ENCODE data around the gene SPAG9.
"Not testable (repeated sequence)": the region's sequence is repeated elsewhere in the genome, so short reads cannot be mapped to it uniquely, and the experiment has no call there.

SPAG9 gene

GRCh38 chr17:51085150-51085805 lies 35.4 kb downstream of the SPAG9 start:
- no peak for DNase-seq (ENCODE audit: low spot score)

- DNase-seq (ENCODE audit: low spot score), result no peak
These were observed 36.7 kb downstream of the SPAG9 start for GRCh38 chr17:51083981-51084380.

GRCh38 chr17:51083364-51083763 lies 37.3 kb downstream of the SPAG9 start:
- not testable (repeated sequence) for DNase-seq (ENCODE audit: low spot score)

GRCh38 chr17:51079049-51079448 lies 41.6 kb downstream of the SPAG9 start:
- DNase-seq (ENCODE audit: low spot score), result no peak

- no peak for DNase-seq (ENCODE audit: low spot score)
These were observed 42.6 kb downstream of the SPAG9 start for GRCh38 chr17:51078009-51078592.

GRCh38 chr17:51076821-51077220 lies 43.8 kb downstream of the SPAG9 start:
- no peak for DNase-seq (ENCODE audit: low spot score)

- no peak for DNase-seq (ENCODE audit: low spot score)
These were observed 49.1 kb downstream of the SPAG9 start for GRCh38 chr17:51071556-51071955.

- DNase-seq (ENCODE audit: low spot score), result peak; percentile 54
These were observed 55.2 kb downstream of the SPAG9 start for GRCh38 chr17:51065466-51065865.

GRCh38 chr17:51064061-51064735 lies 56.5 kb downstream of the SPAG9 start:
- no peak for DNase-seq (ENCODE audit: low spot score)

GRCh38 chr17:51060396-51060795 lies 60.3 kb downstream of the SPAG9 start:
- no peak for DNase-seq (ENCODE audit: low spot score)

- no peak for DNase-seq (ENCODE audit: low spot score)
These were observed 60.9 kb downstream of the SPAG9 start for GRCh38 chr17:51059781-51060180.

- no peak for DNase-seq (ENCODE audit: low spot score)
These were observed 63.1 kb downstream of the SPAG9 start for GRCh38 chr17:51057534-51057933.

- peak; percentile 65 for DNase-seq (ENCODE audit: low spot score)
These were observed 63.7 kb downstream of the SPAG9 start for GRCh38 chr17:51056813-51057510.

- DNase-seq (ENCODE audit: low spot score), result no peak
These were observed 65.9 kb downstream of the SPAG9 start for GRCh38 chr17:51054748-51055147.

GRCh38 chr17:51052235-51052634 lies 68.4 kb downstream of the SPAG9 start:
- DNase-seq (ENCODE audit: low spot score), result no peak

GRCh38 chr17:51050291-51051033 lies 70.2 kb downstream of the SPAG9 start:
- DNase-seq (ENCODE audit: low spot score), result no peak

- DNase-seq (ENCODE audit: low spot score), result peak; percentile 92
These were observed 73.9 kb downstream of the SPAG9 start for GRCh38 chr17:51046514-51047384.

GRCh38 chr17:51046046-51046445 lies 74.6 kb downstream of the SPAG9 start:
- no peak for DNase-seq (ENCODE audit: low spot score)

GRCh38 chr17:51045621-51046020 lies 75.0 kb downstream of the SPAG9 start:
- no peak for DNase-seq (ENCODE audit: low spot score)

- peak; percentile 56 for DNase-seq (ENCODE audit: low spot score)
These were observed 75.7 kb downstream of the SPAG9 start for GRCh38 chr17:51044976-51045375.

- DNase-seq (ENCODE audit: low spot score), result no peak
These were observed 84.6 kb downstream of the SPAG9 start for GRCh38 chr17:51036084-51036483.
